GM12891 (cell line): Measurements from ENCODE around the gene ZNF691.

Source experiments
- PAX5 ChIP-seq: IDR thresholded peaks from 2 replicates; pipeline ENCODE4 v1.6.1; 2011; ENCODE audit warnings: low read length, moderate library complexity, mild to moderate bottlenecking; ENCODE audit not compliant: insufficient read depth, severe bottlenecking
- POLR2A ChIP-seq: IDR thresholded peaks from 2 replicates; pipeline ENCODE4 v1.6.1; 2011; ENCODE audit warnings: low read depth, low read length, control low read depth
- POLR2AphosphoS5 ChIP-seq: IDR thresholded peaks from 2 replicates; pipeline ENCODE4 v1.6.1; 2011; ENCODE audit warnings: low read depth, low read length, control low read depth
- SPI1 ChIP-seq: IDR thresholded peaks from 2 replicates; pipeline ENCODE4 v1.6.1; 2011; ENCODE audit warnings: low read depth, low read length, control low read depth
- TAF1 ChIP-seq: IDR thresholded peaks from 2 replicates; pipeline ENCODE4 v1.6.1; 2011; ENCODE audit warnings: low read depth, low read length, control low read depth

DNA sequence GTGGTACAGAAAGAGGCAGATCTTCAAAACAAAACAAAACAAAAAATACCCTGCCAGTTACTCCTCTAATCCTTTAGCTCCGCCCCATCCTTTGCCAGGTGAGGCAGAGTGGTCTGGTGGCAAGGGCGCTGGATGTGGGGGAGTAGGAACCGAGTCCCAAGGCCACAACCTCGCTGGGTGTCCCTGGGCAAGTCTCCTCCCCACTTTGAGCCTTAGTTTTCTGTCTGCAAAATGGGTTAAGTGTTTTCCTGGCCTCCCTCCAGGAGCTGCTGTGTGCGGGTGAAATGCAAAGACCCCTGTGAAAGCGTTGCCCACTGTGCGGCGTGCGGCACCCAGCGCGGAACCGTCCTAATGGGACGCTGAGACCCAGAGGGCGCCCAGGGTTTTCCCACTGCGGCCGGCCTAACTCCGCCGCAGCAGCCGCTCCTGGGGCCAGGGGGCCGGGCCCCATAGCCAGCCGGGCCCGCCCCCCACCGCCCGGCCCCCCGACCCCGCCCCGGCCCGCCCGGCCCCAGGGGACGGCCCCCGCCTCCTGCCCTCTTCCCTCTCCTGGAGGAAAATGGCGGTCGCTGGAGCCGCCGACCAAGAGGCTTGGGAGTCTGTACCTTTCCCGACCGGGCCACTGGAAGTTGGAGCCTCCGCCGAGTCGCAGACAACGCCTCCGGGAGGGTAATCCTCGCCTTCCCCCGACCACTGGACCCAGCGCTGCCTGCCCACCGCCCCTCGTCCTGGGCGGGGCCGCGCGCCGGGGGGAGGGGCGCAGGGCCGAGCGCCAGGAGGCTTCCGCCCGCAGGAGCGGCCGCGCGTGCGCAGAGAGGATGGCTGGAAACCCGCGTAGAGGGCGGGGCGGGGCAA is 29.6 kb upstream of the ZNF691 start, which contains the start of the genes ERMAP and SVBP:
- TF ChIP-seq POLR2A, result peak; percentile 57; the same call in 1 of the 2 replicates
- 0 out of 2 replicates have a peak, but pooled peaks have one; percentile 28 for TF ChIP-seq TAF1
- TF ChIP-seq POLR2AphosphoS5, result peak; percentile 78
- TF ChIP-seq PAX5, result no peak
- no peak for TF ChIP-seq SPI1
